NCI-H146 treated with DMSO at 0.1 percent for 48 hours (cell line): ENCODE data around the gene DECR2.
A peak's percentile ranks its signal among the peaks of the same experiment; 100 is the strongest.
"Not testable (repeated sequence)": the region's sequence is repeated elsewhere in the genome, so short reads cannot be mapped to it uniquely, and the experiment has no call there.

ENCODE experiments used
- DNase-seq: peaks from one replicate; lab custom pipeline; 2025; ENCODE audit not compliant: unreplicated experiment; lab: John Stamatoyannopoulos, UW

The DECR2 gene

GRCh38 chr16:366476-366875 lies 35.2 kb upstream of the DECR2 start:
- no peak for DNase-seq

GRCh38 chr16:367333-367903 lies 34.3 kb upstream of the DECR2 start:
- no peak for DNase-seq

- no peak for DNase-seq
Measured at GRCh38 chr16:368388-369158, 33.1 kb upstream of the DECR2 start.

- DNase-seq = no peak
Measured at GRCh38 chr16:369275-369865, 32.3 kb upstream of the DECR2 start.

GRCh38 chr16:369866-370436 lies 31.7 kb upstream of the DECR2 start:
- no peak for DNase-seq

GRCh38 chr16:370443-370842 lies 31.2 kb upstream of the DECR2 start, which contains the start of gene MRPL28:
TSS of gene MRPL28 (minus strand) at chr16:370538. CDS start at chr16:370218, 320 bp downstream.
- DNase-seq = peak; percentile 94

GRCh38 chr16:370979-371514 lies 30.6 kb upstream of the DECR2 start:
- DNase-seq = no peak

- DNase-seq = no peak
Measured at GRCh38 chr16:371515-372301, 30.0 kb upstream of the DECR2 start.

- no peak for DNase-seq
Measured at GRCh38 chr16:372302-372983, 29.2 kb upstream of the DECR2 start.

- no peak for DNase-seq
Measured at GRCh38 chr16:373020-373598, 28.6 kb upstream of the DECR2 start.

- no peak for DNase-seq
Measured at GRCh38 chr16:373848-374615, 27.7 kb upstream of the DECR2 start.

GRCh38 chr16:374616-374926 lies 27.1 kb upstream of the DECR2 start:
- DNase-seq = no peak

GRCh38 chr16:375212-375611 lies 26.5 kb upstream of the DECR2 start:
- DNase-seq = no peak

- no peak for DNase-seq
Measured at GRCh38 chr16:375927-376816, 25.5 kb upstream of the DECR2 start.

- DNase-seq = no peak
Measured at GRCh38 chr16:376817-377418, 24.8 kb upstream of the DECR2 start.

GRCh38 chr16:377419-377951 lies 24.2 kb upstream of the DECR2 start:
- DNase-seq = no peak

GRCh38 chr16:378113-378820 lies 23.4 kb upstream of the DECR2 start:
- DNase-seq = not testable (repeated sequence)
